K562 (cell line): ENCODE data around the gene AKAP13. TPM values are rescaled to one million over a fixed set of nuclear protein-coding genes. Genes with fewer than 3 reads are reported as not detected.

Experiments used
- BDP1 ChIP-seq: IDR thresholded peaks from 3 replicates; pipeline ENCODE4 v1.6.1; 2011; ENCODE audit not compliant: insufficient read length, insufficient read depth
- DEAF1 ChIP-seq: fragments of 450-650 bp; formaldehyde crosslinking; IDR thresholded peaks from 2 replicates; pipeline ENCODE4 v1.4.0; 2020; ENCODE audit warnings: mild to moderate bottlenecking, moderate library complexity
- KLF6 ChIP-seq: fragments of 250-450 bp; sonication (Bioruptor Pico); IDR thresholded peaks from 2 replicates; pipeline ENCODE4 v1.4.0; 2020; ENCODE audit warnings: mild to moderate bottlenecking, moderate library complexity, borderline replicate concordance
- NR4A1 ChIP-seq, 2 experiments: fragments of 250-450 bp in 1 of 2; fragments of 450-650 bp in 1 of 2; sonication (Bioruptor Pico) in 1 of 2; IDR thresholded peaks; 2 replicates each; pipeline versions ENCODE4 v1.4.0 to v1.6.1; 2016 to 2020; ENCODE audit warnings: mild to moderate bottlenecking in 2 of 2, missing compliant biosample characterization in 1 of 2, missing genetic modification characterization in 1 of 2, moderate library complexity in 1 of 2
- POLR3G ChIP-seq: IDR thresholded peaks from 2 replicates; pipeline ENCODE4 v1.6.1; 2011; ENCODE audit not compliant: insufficient read length, insufficient replicate concordance; ENCODE audit errors: extremely low read depth
- RBM17 ChIP-seq: fragments of 200-400 bp; formaldehyde crosslinking; IDR thresholded peaks from 2 replicates; pipeline ENCODE4 v1.6.1; 2017; ENCODE audit warnings: low read depth, mild to moderate bottlenecking, low read length, borderline replicate concordance
- SMAD4 ChIP-seq: fragments of 250-450 bp; sonication (Bioruptor Pico); conservative IDR thresholded peaks from 2 replicates; pipeline ENCODE4 v1.8.0; 2021; ENCODE audit warnings: inconsistent platforms, mild to moderate bottlenecking, moderate library complexity
- SP1 ChIP-seq: sonication (generic); formaldehyde crosslinking; IDR thresholded peaks from 2 replicates; pipeline ENCODE4 v1.8.1; 2022; ENCODE audit warnings: mild to moderate bottlenecking, missing genetic modification reagents
- SRF ChIP-seq, 2 experiments: fragments of 250-450, 450-650 bp in 1 of 2; sonication (Bioruptor Pico) in 1 of 2; sonication (generic) in 1 of 2; formaldehyde crosslinking; IDR thresholded peaks; 2 replicates each; pipeline versions ENCODE4 v1.5.0 to v1.5.1; 2020 to 2022; ENCODE audit warnings: mild to moderate bottlenecking in 1 of 2, missing genetic modification reagents in 1 of 2
- ZC3H4 ChIP-seq: sonication (generic); formaldehyde crosslinking; IDR thresholded peaks from 2 replicates; pipeline ENCODE4 v1.9.0; 2021; ENCODE audit warnings: missing genetic modification reagents, borderline replicate concordance
- ZNF583 ChIP-seq: fragments of 250-450 bp; sonication (Bioruptor Pico); IDR thresholded peaks from 2 replicates; pipeline ENCODE4 v1.4.0; 2020
- ZNF740 ChIP-seq, 3 experiments: fragments of 200-800 bp in 1 of 3; sonication (Bioruptor generic) in 1 of 3; sonication (generic) in 1 of 3; formaldehyde crosslinking in 1 of 3; IDR thresholded peaks; 2 replicates each; pipeline versions ENCODE4 v1.6.1 to v1.8.0; 2016 to 2022; ENCODE audit warnings: mild to moderate bottlenecking in 2 of 3, missing compliant biosample characterization in 2 of 3, missing genetic modification characterization in 2 of 3, missing genetic modification reagents in 1 of 3
- polyA plus RNA-seq, 8 experiments: library from polyadenylated mRNA; depleted of rRNA in 4 of 8; stranded (reverse) in 5 of 8; unstranded in 3 of 8; fragments of >200 nt; fragmentation: Nextera tagmentation in 2 of 8; fragmentation: Illumina TruSeq in 1 of 8; extraction: Ambion mirVana in 2 of 8; extraction: Trizol in 1 of 8; gene quantifications; 2 replicates each; pipeline versions ENCODE4 v1.2.1 to v1.2.3, GENCODE V29; 2011 to 2014; ENCODE audit warnings: inconsistent platforms in 1 of 8, missing spikeins in 1 of 8
- total RNA-seq, 7 experiments: library from RNA; depleted of rRNA in 6 of 7; stranded (reverse); fragments of >200 nt in 6 of 7; fragmentation: Illumina TruSeq in 2 of 7; extraction: Trizol in 2 of 7; gene quantifications; 2 replicates each; pipeline versions ENCODE4 v1.2.1 to v1.2.3, GENCODE V29; 2011 to 2021; ENCODE audit warnings: low replicate concordance in 1 of 7

Gene AKAP13
- total and polyA plus RNA-seq, 9 of the 15 experiments (the other 6 are each of a cell fraction or from before 2014, with no cell fraction given), result 0.03 to 1.7 (median 0.42) TPM

GRCh38 chr15:85458764-85459163 lies 78.4 kb downstream of the AKAP13 start (continued):
- TF ChIP-seq SP1, result no peak
- no peak for TF ChIP-seq NR4A1 (CRISPR knock-in tag; IDR thresholded peaks at IDR 0.05)
- TF ChIP-seq NR4A1 (tag; IDR thresholded peaks at IDR 0.05), result no peak
- TF ChIP-seq DEAF1 (CRISPR knock-in tag), result no peak
- TF ChIP-seq KLF6 (CRISPR knock-in tag), result no peak
- no peak for TF ChIP-seq ZNF740 (CRISPR knock-in tag; IDR thresholded peaks at IDR 0.05)
- no peak for TF ChIP-seq ZNF740 (tag; IDR thresholded peaks at IDR 0.05)
- TF ChIP-seq ZC3H4 (CRISPR knock-in tag), result no peak
- TF ChIP-seq BDP1, result no peak
- no peak for TF ChIP-seq POLR3G
- no peak for TF ChIP-seq SMAD4 (CRISPR knock-in tag)
- TF ChIP-seq RBM17, result no peak
- TF ChIP-seq SRF (CRISPR knock-in tag; IDR thresholded peaks at IDR 0.05), result no peak
- TF ChIP-seq ZNF583 (CRISPR knock-in tag), result no peak
